GM04504 (cell line): ENCODE data around the gene SCGB1D1.

Source experiments
- DNase-seq: peaks from one replicate; pipeline ENCODE4 v3.0.0-alpha.2; 2012; ENCODE audit warnings: low read depth

SCGB1D1 gene

GRCh38 chr11:62233730-62234129 is 43.7 kb downstream of the SCGB1D1 start:
- DNase-seq = no peak

GRCh38 chr11:62236187-62236586 is 46.2 kb downstream of the SCGB1D1 start:
- DNase-seq = no peak

GRCh38 chr11:62237499-62237898 is 47.5 kb downstream of the SCGB1D1 start:
- DNase-seq = no peak

- no peak for DNase-seq
These were observed 48.1 kb downstream of the SCGB1D1 start for GRCh38 chr11:62238151-62238550.

GRCh38 chr11:62241095-62241494 is 51.1 kb downstream of the SCGB1D1 start:
- DNase-seq = no peak

- no peak for DNase-seq
These were observed 52.0 kb downstream of the SCGB1D1 start, which contains the start of gene SCGB1D2 for GRCh38 chr11:62242021-62242420. SCGB1D2 (plus strand) TSS chr11:62242239; CDS start chr11:62242308, 69 bp downstream.
